MM.1S (cell line): ENCODE data around the gene FAM185A.

Source experiments
- DNase-seq: peaks from one replicate; pipeline ENCODE4 v3.0.0-alpha.2; 2015
- H2AFZ ChIP-seq: fragments of 300-600 bp; sonication (generic); 2 replicates; pipeline ENCODE4 v1.6.0; 2016; ENCODE audit warnings: antibody characterized with exemption, low read length
- H3F3A ChIP-seq: fragments of 300-600 bp; sonication (generic); 2 replicates; pipeline ENCODE4 v1.6.1; 2016; ENCODE audit warnings: mild to moderate bottlenecking, antibody characterized with exemption, low read length, moderate library complexity, mixed read lengths; ENCODE audit not compliant: insufficient read depth
- H3K27ac ChIP-seq: fragments of 300-600 bp; sonication (generic); 2 replicates; pipeline ENCODE4 v1.5.1; 2016; ENCODE audit warnings: mild to moderate bottlenecking, low read length
- H3K27me3 ChIP-seq: fragments of 300-600 bp; sonication (generic); replicated peaks from 2 replicates; pipeline ENCODE4 v1.6.0; 2016; ENCODE audit warnings: low read length; ENCODE audit not compliant: insufficient read depth
- H3K36me3 ChIP-seq: fragments of 300-600 bp; sonication (generic); replicated peaks from 2 replicates; pipeline ENCODE4 v1.6.1; 2016; ENCODE audit warnings: mild to moderate bottlenecking, low read length, mixed read lengths; ENCODE audit not compliant: insufficient read depth
- H3K4me1 ChIP-seq: fragments of 300-600 bp; sonication (generic); 2 replicates; pipeline ENCODE4 v1.6.1; 2016; ENCODE audit warnings: low read length, mixed read lengths
- H3K4me2 ChIP-seq: fragments of 300-600 bp; sonication (generic); 2 replicates; pipeline ENCODE4 v1.6.0; 2016; ENCODE audit warnings: low read depth, low read length
- H3K4me3 ChIP-seq: fragments of 300-600 bp; sonication (generic); 2 replicates; pipeline ENCODE4 v1.5.1; 2016; ENCODE audit warnings: low read length, mixed read lengths
- H3K79me2 ChIP-seq: fragments of 300-600 bp; sonication (generic); 2 replicates; pipeline ENCODE4 v1.6.1; 2016; ENCODE audit warnings: mixed run types, low read length, mixed read lengths
- H3K9ac ChIP-seq: fragments of 300-600 bp; sonication (generic); 2 replicates; pipeline ENCODE4 v1.6.1; 2016; ENCODE audit warnings: low read length, mixed read lengths
- H3K9me2 ChIP-seq: fragments of 300-600 bp; sonication (generic); replicated peaks from 2 replicates; pipeline ENCODE4 v1.6.1; 2016; ENCODE audit warnings: mild to moderate bottlenecking, low read length, mixed read lengths; ENCODE audit not compliant: insufficient read depth
- H3K9me3 ChIP-seq: fragments of 300-600 bp; sonication (generic); replicated peaks from 2 replicates; pipeline ENCODE4 v1.6.1; 2016; ENCODE audit warnings: mild to moderate bottlenecking, low read length, mixed read lengths; ENCODE audit not compliant: insufficient read depth
- H4K20me1 ChIP-seq: fragments of 300-600 bp; sonication (generic); 2 replicates; pipeline ENCODE4 v1.6.1; 2016; ENCODE audit warnings: mild to moderate bottlenecking, low read length, moderate library complexity, mixed read lengths; ENCODE audit not compliant: insufficient read depth
- CTCF ChIP-seq: fragments of 300-600 bp; sonication (generic); IDR thresholded peaks from 2 replicates; pipeline ENCODE4 v1.5.1; 2016; ENCODE audit warnings: antibody characterized with exemption, low read length, mixed read lengths
- EZH2 ChIP-seq: fragments of 300-600 bp; sonication (generic); optimal IDR thresholded peaks from 2 replicates; pipeline ENCODE3; 2017; ENCODE audit warnings: low read depth, mild to moderate bottlenecking, antibody characterized with exemption, low read length, mixed read lengths
- EZH2phosphoT487 ChIP-seq: fragments of 300-600 bp; sonication (generic); IDR thresholded peaks from 2 replicates; pipeline ENCODE4 v1.6.1; 2018; ENCODE audit warnings: antibody characterized with exemption, low read length

Gene FAM185A

GRCh38 chr7:102806613-102807012 is 57.8 kb downstream of the FAM185A start:
- Histone ChIP-seq H3K36me3 (no peaks in the 10 kb centered on the region), H3K9me3 (no peaks in the 10 kb centered on the region), H4K20me1 (no peaks in the 10 kb centered on the region), H3K4me1 (peaks cover 9% of the 10 kb centered on the region), H3K9ac (no peak overlapping the region), H3K27me3 (no peaks in the 10 kb centered on the region), H3K9me2 (no peaks in the 10 kb centered on the region), H3K27ac (no peak overlapping the region), H3K79me2 (no peaks in the 10 kb centered on the region), H2AFZ (no peak overlapping the region), H3K4me2 (no peak overlapping the region), H3F3A (no peaks in the 10 kb centered on the region), H3K4me3 (no peak overlapping the region)
- no peak for DNase-seq
- TF ChIP-seq EZH2, result no peak
- no peak for TF ChIP-seq CTCF

- DNase-seq, result no peak
- no peaks in the 10 kb centered on the region for H3K9me3 ChIP-seq
- H4K20me1 ChIP-seq, result no peaks in the 10 kb centered on the region
- peaks cover 9% of the 10 kb centered on the region for H3K4me1 ChIP-seq
- H3K79me2 ChIP-seq, result no peaks in the 10 kb centered on the region
- no peak overlapping the region for H2AFZ ChIP-seq
- H3K9me2 ChIP-seq, result no peaks in the 10 kb centered on the region
- no peaks in the 10 kb centered on the region for H3K36me3 ChIP-seq
- no peak overlapping the region for H3K4me3 ChIP-seq
- H3K9ac ChIP-seq, result no peak overlapping the region
- no peak overlapping the region for H3K27ac ChIP-seq
- H3F3A ChIP-seq, result no peaks in the 10 kb centered on the region
- no peaks in the 10 kb centered on the region for H3K27me3 ChIP-seq
- no peak for TF ChIP-seq CTCF
- TF ChIP-seq EZH2, result no peak
- no peak for TF ChIP-seq EZH2phosphoT487
- no peak overlapping the region for H3K4me2 ChIP-seq
Measured at GRCh38 chr7:102810916-102811315, 62.1 kb downstream of the FAM185A start.

- Histone ChIP-seq H3K4me2 (no peak overlapping the region), H3K79me2 (no peaks in the 10 kb centered on the region), H4K20me1 (no peaks in the 10 kb centered on the region), H3K9me3 (no peaks in the 10 kb centered on the region), H3K36me3 (no peaks in the 10 kb centered on the region), H3F3A (no peaks in the 10 kb centered on the region), H2AFZ (no peak overlapping the region), H3K9me2 (no peaks in the 10 kb centered on the region), H3K9ac (no peak overlapping the region), H3K27ac (no peak overlapping the region), H3K4me1 (peaks cover 9% of the 10 kb centered on the region), H3K4me3 (no peak overlapping the region), H3K27me3 (no peaks in the 10 kb centered on the region)
- no peak for TF ChIP-seq CTCF
- TF ChIP-seq EZH2, result no peak
- TF ChIP-seq EZH2phosphoT487, result no peak
- no peak for DNase-seq
Measured at GRCh38 chr7:102811942-102812678, 63.3 kb downstream of the FAM185A start.
